Measurements from ENCODE around the gene ESRRG.

- TF ChIP-seq CTCF (IDR thresholded peaks at IDR 0.05; ENCODE audit: insufficient read depth, low read length, poor library complexity, severe bottlenecking) (no peak), EZH2phosphoT487 (conservative IDR thresholded peaks at IDR 0.05; ENCODE audit: low read length) (no peak)
These were observed 21.1 kb downstream of the ESRRG start for GRCh38 chr1:216702170-216702569.
